K562 (cell line): ENCODE measurements around the gene LCA5L. TPM values are rescaled to one million over a fixed set of nuclear protein-coding genes. Genes with fewer than 3 reads are reported as not detected.

ENCODE experiments used
- ARNT ChIP-seq, 2 experiments: fragments of 450-650 bp; IDR thresholded peaks; 2 replicates each; pipeline ENCODE4 v1.6.1; 2016; ENCODE audit warnings: mild to moderate bottlenecking in 1 of 2
- CHD2 ChIP-seq: IDR thresholded peaks from 2 replicates; pipeline ENCODE4 v1.6.1; 2011; ENCODE audit warnings: low read depth, low read length
- FIP1L1 ChIP-seq: fragments of 200-400 bp; formaldehyde crosslinking; IDR thresholded peaks from 2 replicates; pipeline ENCODE4 v1.6.1; 2018; ENCODE audit warnings: mild to moderate bottlenecking, low read depth, low read length; ENCODE audit not compliant: poor library complexity, severe bottlenecking
- HDGF ChIP-seq: fragments of 450-650 bp; IDR thresholded peaks from 2 replicates; pipeline ENCODE4 v1.6.1; 2016
- HMG20B ChIP-seq: fragments of 250-450 bp; sonication (Bioruptor Pico); IDR thresholded peaks from 2 replicates; pipeline ENCODE4 v1.5.0; 2021; ENCODE audit warnings: mild to moderate bottlenecking
- HOXB6 ChIP-seq: fragments of 250-450 bp; sonication (Bioruptor Pico); IDR thresholded peaks from 2 replicates; pipeline ENCODE4 v1.5.1; 2022; ENCODE audit warnings: mild to moderate bottlenecking, borderline replicate concordance
- JUNB ChIP-seq: fragments of 450-650 bp; formaldehyde crosslinking; conservative IDR thresholded peaks from 2 replicates; pipeline ENCODE4 v1.4.0; 2020; ENCODE audit warnings: mild to moderate bottlenecking
- KDM4B ChIP-seq, 2 experiments: fragments of 450-650 bp in 1 of 2; sonication (generic) in 1 of 2; IDR thresholded peaks; 2 replicates each; pipeline ENCODE4 v1.6.1; 2016 to 2017; ENCODE audit warnings: borderline replicate concordance in 2 of 2, antibody characterized with exemption in 1 of 2, low read depth in 1 of 2, mild to moderate bottlenecking in 1 of 2
- MYC ChIP-seq, 2 experiments: fragments of 250-450 bp in 1 of 2; sonication (Bioruptor Pico) in 1 of 2; IDR thresholded peaks; 2 replicates each; pipeline versions ENCODE4 v1.5.1 to v1.6.1; 2012 to 2021; ENCODE audit warnings: low read depth in 2 of 2, borderline replicate concordance in 1 of 2, improper control_type of control experiment in 1 of 2, low read length in 1 of 2, mild to moderate bottlenecking in 1 of 2, moderate library complexity in 1 of 2
- NCOA6 ChIP-seq: fragments of 450-650 bp; IDR thresholded peaks from 2 replicates; pipeline ENCODE4 v1.6.1; 2017; ENCODE audit warnings: mild to moderate bottlenecking
- NR2C1 ChIP-seq, 2 experiments: fragments of 450-650 bp; IDR thresholded peaks; 2 replicates each; pipeline ENCODE4 v1.6.1; 2017; ENCODE audit warnings: mild to moderate bottlenecking in 2 of 2, antibody characterized with exemption in 1 of 2, inconsistent platforms in 1 of 2, missing compliant biosample characterization in 1 of 2, missing genetic modification characterization in 1 of 2
- PHB ChIP-seq: fragments of 250-450 bp; sonication (Bioruptor Pico); IDR thresholded peaks from 2 replicates; pipeline ENCODE4 v1.5.0; 2021
- SOX6 ChIP-seq: fragments of 450-650 bp; IDR thresholded peaks from 2 replicates; pipeline ENCODE4 v1.6.1; 2014; ENCODE audit warnings: mild to moderate bottlenecking
- TAF1 ChIP-seq: IDR thresholded peaks from 2 replicates; pipeline ENCODE4 v1.6.1; 2011; ENCODE audit warnings: mild to moderate bottlenecking, low read length, moderate library complexity; ENCODE audit not compliant: insufficient read depth, control insufficient read depth, severe bottlenecking; ENCODE audit errors: extremely low read depth
- TAL1 ChIP-seq: fragments of 450-650 bp; IDR thresholded peaks from 2 replicates; pipeline ENCODE4 v1.6.1; 2016; ENCODE audit warnings: mild to moderate bottlenecking
- TEAD2 ChIP-seq: fragments of 450-650 bp; IDR thresholded peaks from 2 replicates; pipeline ENCODE4 v1.6.1; 2016; ENCODE audit warnings: missing genetic modification characterization, control low read depth, missing compliant biosample characterization
- TRIM24 ChIP-seq, 2 experiments: fragments of 450-650 bp; IDR thresholded peaks; 2 replicates each; pipeline ENCODE4 v1.6.1; 2016
- ZFP30 ChIP-seq: fragments of 250-450 bp; sonication (Bioruptor Pico); IDR thresholded peaks from 2 replicates; pipeline ENCODE4 v1.8.0; 2022; ENCODE audit warnings: moderate library complexity, mild to moderate bottlenecking, inconsistent platforms, borderline replicate concordance
- ZMIZ1 ChIP-seq, 2 experiments: fragments of 150-350 bp in 1 of 2; IDR thresholded peaks; 2 replicates each; pipeline ENCODE4 v1.6.1; 2012 to 2016; ENCODE audit warnings: low read depth in 2 of 2, low read length in 2 of 2, mild to moderate bottlenecking in 1 of 2, moderate library complexity in 1 of 2
- ZNF124 ChIP-seq: sonication (generic); formaldehyde crosslinking; IDR thresholded peaks from 2 replicates; pipeline ENCODE4 v1.8.1; 2022; ENCODE audit warnings: missing genetic modification reagents
- ZNF282 ChIP-seq: sonication (generic); formaldehyde crosslinking; IDR thresholded peaks from 2 replicates; pipeline ENCODE4 v1.8.1; 2023; ENCODE audit warnings: missing genetic modification reagents
- ZNF512 ChIP-seq: IDR thresholded peaks from 2 replicates; pipeline ENCODE4 v1.6.1; 2016; ENCODE audit warnings: missing genetic modification characterization, missing compliant biosample characterization
- polyA plus RNA-seq, 8 experiments: library from polyadenylated mRNA; depleted of rRNA in 4 of 8; stranded (reverse) in 5 of 8; unstranded in 3 of 8; fragments of >200 nt; fragmentation: Nextera tagmentation in 2 of 8; fragmentation: Illumina TruSeq in 1 of 8; extraction: Ambion mirVana in 2 of 8; extraction: Trizol in 1 of 8; gene quantifications; 2 replicates each; pipeline versions ENCODE4 v1.2.1 to v1.2.3, GENCODE V29; 2011 to 2014; ENCODE audit warnings: inconsistent platforms in 1 of 8, missing spikeins in 1 of 8
- total RNA-seq, 7 experiments: library from RNA; depleted of rRNA in 6 of 7; stranded (reverse); fragments of >200 nt in 6 of 7; fragmentation: Illumina TruSeq in 2 of 7; extraction: Trizol in 2 of 7; gene quantifications; 2 replicates each; pipeline versions ENCODE4 v1.2.1 to v1.2.3, GENCODE V29; 2011 to 2021; ENCODE audit warnings: low replicate concordance in 1 of 7

LCA5L gene
- total and polyA plus RNA-seq, 9 of the 15 experiments (the other 6 are each of a cell fraction or from before 2014, with no cell fraction given): 1.8 to 4.9 (median 3.8) TPM

- TF ChIP-seq ZNF512 (tag): no peak
- TF ChIP-seq CHD2: peak; percentile 84
- TF ChIP-seq ARNT (IDR thresholded peaks at IDR 0.05): 0 out of 4 replicates have a peak, but pooled peaks of 1 of the 2 experiments have one; percentile 4
- 0 out of 2 replicates have a peak, but pooled peaks have one; percentile 14 for TF ChIP-seq SOX6
- TF ChIP-seq HOXB6: no peak
- no peak for TF ChIP-seq ZFP30 (CRISPR knock-in tag)
- TF ChIP-seq HMG20B (CRISPR knock-in tag): no peak
- TF ChIP-seq TRIM24 (IDR thresholded peaks at IDR 0.05): no peak
- no peak for TF ChIP-seq PHB (CRISPR knock-in tag)
- TF ChIP-seq TAF1: peak; percentile 76
- TF ChIP-seq KDM4B (IDR thresholded peaks at IDR 0.05; ENCODE audit: borderline replicate concordance in 2 of 2, low read depth in 1 of 2): peak in 1 of 2 experiments; percentile 20; a peak in 1 of 4 replicates
- peak; percentile 52; the same call in 1 of the 2 replicates for TF ChIP-seq MYC (IDR thresholded peaks at IDR 0.05; ENCODE audit: low read depth, low read length)
- TF ChIP-seq MYC (CRISPR knock-in tag; IDR thresholded peaks at IDR 0.05; ENCODE audit: borderline replicate concordance, low read depth): no peak
- TF ChIP-seq ZNF124: no peak
- TF ChIP-seq TEAD2 (tag): no peak
- no peak for TF ChIP-seq NR2C1 (IDR thresholded peaks at IDR 0.05)
- no peak for TF ChIP-seq NR2C1 (tag; IDR thresholded peaks at IDR 0.05)
- no peak for TF ChIP-seq ZNF282 (CRISPR knock-in tag)
- no peak for TF ChIP-seq HDGF
- TF ChIP-seq FIP1L1: peak; percentile 49
- no peak for TF ChIP-seq ZMIZ1 (IDR thresholded peaks at IDR 0.05; ENCODE audit: low read depth in 2 of 2, low read length in 2 of 2)
- TF ChIP-seq JUNB (CRISPR knock-in tag): no peak
- TF ChIP-seq TAL1: no peak
- TF ChIP-seq NCOA6: no peak
These were observed 65.3 kb downstream of the LCA5L start (continued) for GRCh38 chr21:39379986-39380891.
